Left lung (tissue), 10 donors: Measurements from ENCODE around the gene PXN. TPM values are rescaled to one million over a fixed set of nuclear protein-coding genes. Genes with fewer than 3 reads are reported as not detected.
A peak's percentile ranks its signal among the peaks of the same experiment; 100 is the strongest.
"Not testable (repeated sequence)": the region's sequence is repeated elsewhere in the genome, so short reads cannot be mapped to it uniquely, and the experiment has no call there.

Experiments used
- ATAC-seq: fragments of 200-7000 bp; cut with Tn5 transposase; one replicate; pipeline ENCODE4 v1.9.1; 2020; ENCODE audit warnings: moderate library complexity
- DNase-seq, 4 donors: peaks; one replicate each; pipeline ENCODE4 v3.0.0-alpha.2; 2013 to 2020
- H3K27ac ChIP-seq, 2 donors: fragments of 200-600 bp; sonication (generic) in 1 of 2; one replicate each; pipeline versions ENCODE4 v1.5.0 to v1.8.0; 2020 to 2021
- H3K27me3 ChIP-seq, 2 donors: fragments of 200-600 bp; sonication (generic) in 1 of 2; one replicate each; pipeline versions ENCODE4 v1.5.0 to v1.8.0; 2020 to 2021
- H3K36me3 ChIP-seq, 2 donors: fragments of 200-600 bp; sonication (generic) in 1 of 2; one replicate each; pipeline versions ENCODE4 v1.5.0 to v1.8.0; 2020 to 2021
- H3K4me1 ChIP-seq, 2 donors: fragments of 200-600 bp; one replicate each; pipeline ENCODE4 v1.8.0; 2021
- H3K4me3 ChIP-seq, 2 donors: fragments of 200-600 bp; sonication (generic) in 1 of 2; one replicate each; pipeline versions ENCODE4 v1.5.0 to v1.8.0; 2020 to 2021; ENCODE audit warnings: mild to moderate bottlenecking in 1 of 2
- H3K9me3 ChIP-seq, 2 donors: fragments of 200-600 bp; sonication (generic) in 1 of 2; one replicate each; pipeline versions ENCODE4 v1.5.0 to v1.8.0; 2020 to 2021
- intact Hi-C, 2 donors: fragments of 100-400 bp; cut with DNase I; formaldehyde crosslinking; loops; one replicate each; pipeline versions ENCODE4 v1.11.2 to v1.14.2; 2022
- polyA plus RNA-seq, 6 donors: library from polyadenylated mRNA; unstranded; fragments of 120-200 nt; gene quantifications; one replicate each; pipeline ENCODE4 v1.2.1, GENCODE V29; 2013; ENCODE audit not compliant: insufficient read length in 6 of 6
- total RNA-seq, 2 donors: library from RNA; stranded (reverse); fragmentation: NEBNext Ultra II Directional; extraction: Animal tissue kit (Norgen Biotek cat#: 25700); gene quantifications; one replicate each; pipeline ENCODE4 v1.2.1, GENCODE V29; 2021
- TF ChIP-seq, protein P1 (sequence below), 2 donors: fragments of 200-600 bp; sonication (generic) in 1 of 2; IDR thresholded peaks; one replicate each; pipeline versions ENCODE4 v1.5.0 to v1.8.0; 2021; ENCODE audit warnings: antibody characterized with exemption in 2 of 2
- donor health status: DM: no; HTN: yes; CAD: no.
- donor health status: DM: no; HTN: no; CAD: no.

The PXN gene
- total and polyA plus RNA-seq, 8 donors, result 56.5 to 111 (median 64.4) TPM

DNA sequence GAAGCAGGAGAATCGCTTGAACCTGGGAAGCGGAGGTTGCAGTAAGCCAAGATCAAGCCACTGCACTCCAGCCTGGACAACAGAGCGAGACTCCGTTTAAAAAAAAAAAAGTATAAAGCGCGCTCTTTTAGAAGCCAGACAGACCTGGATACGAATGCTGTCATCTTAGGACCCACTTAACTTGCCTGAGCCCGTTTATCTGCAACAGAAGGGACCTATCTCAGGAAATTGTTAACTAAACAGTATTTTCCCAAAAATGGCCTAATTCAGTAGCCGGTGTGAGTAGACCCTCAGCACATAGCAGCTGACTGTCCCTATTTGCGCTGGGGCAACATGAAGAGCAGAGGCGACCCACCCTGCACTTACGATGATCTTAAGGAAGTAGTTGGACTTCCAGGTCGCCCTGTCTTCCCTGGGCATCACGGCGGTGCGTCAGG lies 65.1 kb downstream of the PXN start:
- ATAC-seq (no peak), DNase-seq (no peak)
- H3K4me1 ChIP-seq, result peaks cover 10 to 50% of the 10 kb centered on the region in 2 donors
- peaks cover 8 to 44% of the 10 kb centered on the region in 2 donors for H3K36me3 ChIP-seq
- peak overlapping the region; percentile 79 to 91 for H3K4me3 ChIP-seq
- H3K27me3 ChIP-seq, result no peaks in the 10 kb centered on the region
- no peaks in the 10 kb centered on the region for H3K9me3 ChIP-seq
- TF ChIP-seq, protein P1, sequence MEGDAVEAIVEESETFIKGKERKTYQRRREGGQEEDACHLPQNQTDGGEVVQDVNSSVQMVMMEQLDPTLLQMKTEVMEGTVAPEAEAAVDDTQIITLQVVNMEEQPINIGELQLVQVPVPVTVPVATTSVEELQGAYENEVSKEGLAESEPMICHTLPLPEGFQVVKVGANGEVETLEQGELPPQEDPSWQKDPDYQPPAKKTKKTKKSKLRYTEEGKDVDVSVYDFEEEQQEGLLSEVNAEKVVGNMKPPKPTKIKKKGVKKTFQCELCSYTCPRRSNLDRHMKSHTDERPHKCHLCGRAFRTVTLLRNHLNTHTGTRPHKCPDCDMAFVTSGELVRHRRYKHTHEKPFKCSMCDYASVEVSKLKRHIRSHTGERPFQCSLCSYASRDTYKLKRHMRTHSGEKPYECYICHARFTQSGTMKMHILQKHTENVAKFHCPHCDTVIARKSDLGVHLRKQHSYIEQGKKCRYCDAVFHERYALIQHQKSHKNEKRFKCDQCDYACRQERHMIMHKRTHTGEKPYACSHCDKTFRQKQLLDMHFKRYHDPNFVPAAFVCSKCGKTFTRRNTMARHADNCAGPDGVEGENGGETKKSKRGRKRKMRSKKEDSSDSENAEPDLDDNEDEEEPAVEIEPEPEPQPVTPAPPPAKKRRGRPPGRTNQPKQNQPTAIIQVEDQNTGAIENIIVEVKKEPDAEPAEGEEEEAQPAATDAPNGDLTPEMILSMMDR (IDR thresholded peaks at IDR 0.05), result no peak
- peak overlapping the region; percentile 90 to 91 for H3K27ac ChIP-seq
- intact Hi-C loops, result no loop called here

DNA sequence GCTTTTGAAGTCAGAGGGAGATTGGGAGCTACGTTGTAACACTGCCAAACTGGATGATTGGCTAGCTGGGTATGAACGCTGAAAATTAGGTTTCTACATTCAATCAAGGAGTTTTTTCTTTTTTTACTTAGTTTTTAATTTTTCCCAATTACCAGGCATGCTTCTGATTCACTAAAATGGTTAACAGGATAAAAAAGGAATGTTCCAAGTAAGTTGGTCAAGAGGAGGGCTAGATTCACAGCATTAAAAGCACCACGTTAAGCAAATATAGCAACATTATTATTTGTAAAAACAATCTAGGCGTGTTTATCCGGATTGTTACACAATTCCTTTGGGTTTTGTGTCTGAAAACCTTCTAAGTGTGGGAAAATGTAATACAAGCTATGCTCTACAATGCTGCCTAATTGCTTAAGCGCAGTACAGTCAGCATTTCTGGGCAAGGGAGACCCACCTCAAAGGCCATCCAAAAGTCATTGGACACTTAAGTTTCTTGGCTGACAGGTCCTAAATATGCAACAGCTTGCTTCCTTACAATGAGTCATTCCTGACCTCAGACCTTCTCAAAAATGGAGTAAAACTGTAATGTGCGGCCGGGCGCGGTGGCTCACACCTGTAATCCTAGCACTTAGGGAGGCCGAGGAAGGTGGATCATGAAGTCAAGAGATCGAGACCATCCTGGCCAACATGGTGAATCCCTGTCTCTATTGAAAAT lies 65.8 kb downstream of the PXN start:
- ATAC-seq (peak; percentile 23), DNase-seq (peak in 1 of 4 donors; percentile 61)
- H3K36me3 ChIP-seq, result peaks cover 8 to 44% of the 10 kb centered on the region in 2 donors
- H3K27ac ChIP-seq, result peak overlapping the region; percentile 33 to 90
- intact Hi-C loops, result no loop called here
- no peaks in the 10 kb centered on the region for H3K27me3 ChIP-seq
- H3K4me3 ChIP-seq, result peak overlapping the region; percentile 79 to 91
- TF ChIP-seq, protein P1 (IDR thresholded peaks at IDR 0.05), result no peak
- peaks cover 10 to 56% of the 10 kb centered on the region in 2 donors for H3K4me1 ChIP-seq
- no peaks in the 10 kb centered on the region for H3K9me3 ChIP-seq

DNA sequence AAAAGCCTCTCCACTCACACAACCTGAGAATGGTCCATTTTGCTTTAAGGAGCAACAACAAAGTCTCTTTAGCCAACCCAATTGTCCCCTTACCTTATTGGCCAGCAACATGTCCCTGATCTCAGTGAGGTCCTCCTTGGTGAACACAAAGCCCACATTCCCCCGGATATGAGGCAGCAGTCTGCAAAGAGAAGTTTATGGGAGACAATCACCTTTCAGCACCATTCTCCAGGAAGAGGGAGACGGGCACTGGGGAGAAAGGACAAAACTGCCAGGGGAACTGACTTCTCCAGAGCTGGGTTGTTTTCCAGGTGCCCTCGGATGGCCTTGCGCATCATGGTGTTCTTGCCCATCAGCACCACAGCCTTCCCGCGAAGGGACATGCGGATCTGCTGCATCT lies 66.5 kb downstream of the PXN start:
- intact Hi-C loops, result no loop called here
- no peak for DNase-seq
- H3K4me3 ChIP-seq, result peak overlapping the region in 1 of 2 donors; percentile 79
- H3K4me1 ChIP-seq, result peaks cover 10 to 59% of the 10 kb centered on the region in 2 donors
- no peak for ATAC-seq
- H3K36me3 ChIP-seq, result peaks cover 8 to 44% of the 10 kb centered on the region in 2 donors
- H3K27ac ChIP-seq, result no peak overlapping the region
- H3K9me3 ChIP-seq, result no peaks in the 10 kb centered on the region
- TF ChIP-seq, protein P1 (IDR thresholded peaks at IDR 0.05), result no peak
- H3K27me3 ChIP-seq, result no peaks in the 10 kb centered on the region

DNA sequence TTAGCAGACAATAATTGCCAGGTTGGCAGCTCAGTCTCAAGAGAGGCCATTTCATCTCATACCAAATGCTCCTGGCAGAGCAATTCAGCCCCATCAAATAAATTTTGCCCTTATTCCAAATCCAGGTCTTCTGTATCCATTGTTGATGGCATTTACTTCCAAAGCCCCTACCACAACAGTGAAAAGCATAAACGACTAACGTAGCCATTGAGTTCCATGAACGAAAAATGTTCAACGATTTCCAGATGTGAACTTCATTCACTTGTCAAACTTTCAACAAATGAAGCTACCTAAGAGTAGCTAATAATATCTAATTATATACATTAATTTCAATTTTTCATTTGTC lies 68.0 kb downstream of the PXN start:
- intact Hi-C loops, result no loop called here
- H3K36me3 ChIP-seq, result peaks cover 8 to 44% of the 10 kb centered on the region in 2 donors
- DNase-seq (no peak), ATAC-seq (no peak)
- H3K27ac ChIP-seq, result no peak overlapping the region
- H3K9me3 ChIP-seq, result no peaks in the 10 kb centered on the region
- TF ChIP-seq, protein P1 (IDR thresholded peaks at IDR 0.05), result no peak
- H3K27me3 ChIP-seq, result no peaks in the 10 kb centered on the region
- H3K4me3 ChIP-seq, result no peak overlapping the region
- peaks cover 10 to 74% of the 10 kb centered on the region in 2 donors for H3K4me1 ChIP-seq

DNA sequence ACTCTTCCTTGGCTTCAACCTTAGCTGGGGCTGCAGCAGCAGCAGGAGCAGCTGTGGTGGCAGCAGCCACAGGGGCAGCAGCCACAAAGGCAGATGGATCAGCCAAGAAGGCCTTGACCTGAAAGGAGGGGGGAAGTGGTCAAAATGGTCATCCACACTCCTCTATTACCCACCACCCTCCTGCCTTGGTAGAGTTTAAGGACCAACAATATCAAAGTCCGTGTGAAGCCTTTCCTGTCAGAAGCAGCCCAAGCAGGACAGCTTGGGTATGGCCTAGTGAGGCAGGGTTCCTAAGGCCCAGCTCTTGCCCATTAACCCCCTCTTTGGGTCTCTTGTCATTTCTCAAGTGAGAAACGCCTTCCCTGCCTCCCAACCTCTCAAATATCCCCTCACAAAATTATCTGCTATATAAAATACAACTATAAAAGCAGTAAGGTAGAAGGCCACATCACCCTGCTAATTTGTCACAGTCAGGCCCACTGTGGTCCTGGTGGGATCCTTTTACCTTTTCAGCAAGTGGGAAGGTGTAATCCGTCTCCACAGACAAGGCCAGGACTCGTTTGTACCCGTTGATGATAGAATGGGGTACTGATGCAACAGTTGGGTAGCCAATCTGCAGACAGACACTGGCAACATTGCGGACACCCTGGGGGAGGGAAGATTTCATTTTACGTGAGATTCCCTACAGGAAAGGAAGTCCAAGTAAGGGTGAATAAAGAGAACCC lies 68.6 kb downstream of the PXN start:
- not testable (repeated sequence) for ATAC-seq
- peaks cover 8 to 44% of the 10 kb centered on the region in 2 donors for H3K36me3 ChIP-seq

More for the DNA sequence above, 68.6 kb downstream of the PXN start:
- peaks cover 10 to 79% of the 10 kb centered on the region in 2 donors for H3K4me1 ChIP-seq
- H3K9me3 ChIP-seq, H3K27ac ChIP-seq, DNase-seq, H3K4me3 ChIP-seq, intact Hi-C loops, H3K27me3 ChIP-seq: not testable (repeated sequence)
